ENCODE data around the gene LRRC56. TPM values are rescaled to one million over a fixed set of nuclear protein-coding genes. Genes with fewer than 3 reads are reported as not detected.

Gene LRRC56
- total and polyA plus RNA-seq, 2 of the 13 experiments (the other 11 are each of a cell fraction or from before 2014, with no cell fraction given) = 0.11 to 0.29 TPM

DNA sequence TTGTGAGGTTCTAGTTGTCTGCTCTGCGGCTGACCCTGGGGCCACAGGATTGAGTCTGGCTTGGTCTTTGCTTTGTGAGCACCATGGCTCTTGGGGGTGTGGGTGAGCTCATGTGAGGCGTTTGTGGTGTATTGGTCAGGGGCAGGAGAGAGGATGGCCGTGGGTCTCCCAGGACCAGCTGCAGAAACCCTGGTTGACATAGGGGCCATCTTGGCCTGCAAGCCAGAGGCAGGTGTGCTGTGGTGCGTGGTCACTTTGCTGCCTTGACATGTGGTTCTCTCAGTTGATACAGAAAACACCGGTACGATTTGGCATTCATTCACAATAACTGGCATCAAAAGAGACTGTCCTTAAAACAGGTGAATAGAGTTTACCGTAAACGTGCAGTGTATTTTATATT, 50.2 kb downstream of the LRRC56 start (continued):
- TF ChIP-seq ZNF776 (CRISPR knock-in tag; IDR thresholded peaks at IDR 0.05) = 0 out of 2 replicates have a peak, but pooled peaks have one; percentile 21
- TF ChIP-seq, protein P1, sequence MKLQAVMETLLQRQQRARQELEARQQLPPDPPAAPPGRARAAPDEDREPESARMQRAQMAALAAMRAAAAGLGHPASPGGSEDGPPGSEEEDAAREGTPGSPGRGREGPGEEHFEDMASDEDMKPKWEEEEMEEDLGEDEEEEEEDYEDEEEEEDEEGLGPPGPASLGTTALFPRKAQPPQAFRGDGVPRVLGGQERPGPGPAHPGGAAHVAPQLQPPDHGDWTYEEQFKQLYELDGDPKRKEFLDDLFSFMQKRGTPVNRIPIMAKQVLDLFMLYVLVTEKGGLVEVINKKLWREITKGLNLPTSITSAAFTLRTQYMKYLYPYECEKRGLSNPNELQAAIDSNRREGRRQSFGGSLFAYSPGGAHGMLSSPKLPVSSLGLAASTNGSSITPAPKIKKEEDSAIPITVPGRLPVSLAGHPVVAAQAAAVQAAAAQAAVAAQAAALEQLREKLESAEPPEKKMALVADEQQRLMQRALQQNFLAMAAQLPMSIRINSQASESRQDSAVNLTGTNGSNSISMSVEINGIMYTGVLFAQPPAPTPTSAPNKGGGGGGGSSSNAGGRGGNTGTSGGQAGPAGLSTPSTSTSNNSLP (IDR thresholded peaks at IDR 0.05; ENCODE audit: low read depth, low read length) = no peak
- no peak for TF ChIP-seq ZBTB42 (CRISPR knock-in tag; IDR thresholded peaks at IDR 0.05)
- TF ChIP-seq, protein P2, sequence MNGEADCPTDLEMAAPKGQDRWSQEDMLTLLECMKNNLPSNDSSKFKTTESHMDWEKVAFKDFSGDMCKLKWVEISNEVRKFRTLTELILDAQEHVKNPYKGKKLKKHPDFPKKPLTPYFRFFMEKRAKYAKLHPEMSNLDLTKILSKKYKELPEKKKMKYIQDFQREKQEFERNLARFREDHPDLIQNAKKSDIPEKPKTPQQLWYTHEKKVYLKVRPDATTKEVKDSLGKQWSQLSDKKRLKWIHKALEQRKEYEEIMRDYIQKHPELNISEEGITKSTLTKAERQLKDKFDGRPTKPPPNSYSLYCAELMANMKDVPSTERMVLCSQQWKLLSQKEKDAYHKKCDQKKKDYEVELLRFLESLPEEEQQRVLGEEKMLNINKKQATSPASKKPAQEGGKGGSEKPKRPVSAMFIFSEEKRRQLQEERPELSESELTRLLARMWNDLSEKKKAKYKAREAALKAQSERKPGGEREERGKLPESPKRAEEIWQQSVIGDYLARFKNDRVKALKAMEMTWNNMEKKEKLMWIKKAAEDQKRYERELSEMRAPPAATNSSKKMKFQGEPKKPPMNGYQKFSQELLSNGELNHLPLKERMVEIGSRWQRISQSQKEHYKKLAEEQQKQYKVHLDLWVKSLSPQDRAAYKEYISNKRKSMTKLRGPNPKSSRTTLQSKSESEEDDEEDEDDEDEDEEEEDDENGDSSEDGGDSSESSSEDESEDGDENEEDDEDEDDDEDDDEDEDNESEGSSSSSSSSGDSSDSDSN (CRISPR knock-in tag; IDR thresholded peaks at IDR 0.05) = no peak
- no peak for TF ChIP-seq ZFP90 (CRISPR knock-in tag; IDR thresholded peaks at IDR 0.05; ENCODE audit: borderline replicate concordance)
- TF ChIP-seq, protein P3, sequence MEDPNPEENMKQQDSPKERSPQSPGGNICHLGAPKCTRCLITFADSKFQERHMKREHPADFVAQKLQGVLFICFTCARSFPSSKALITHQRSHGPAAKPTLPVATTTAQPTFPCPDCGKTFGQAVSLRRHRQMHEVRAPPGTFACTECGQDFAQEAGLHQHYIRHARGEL (CRISPR knock-in tag; IDR thresholded peaks at IDR 0.05) = no peak
- 0 out of 2 replicates have a peak, but pooled peaks have one; percentile 17 for TF ChIP-seq CBFB (CRISPR knock-in tag; IDR thresholded peaks at IDR 0.05)
- TF ChIP-seq ZFY (CRISPR knock-in tag; IDR thresholded peaks at IDR 0.05) = 0 out of 2 replicates have a peak, but pooled peaks have one; percentile 19
- no peak for TF ChIP-seq ZKSCAN8 (CRISPR knock-in tag; IDR thresholded peaks at IDR 0.05; ENCODE audit: borderline replicate concordance)
- no peak for TF ChIP-seq SMYD3 (CRISPR knock-in tag; IDR thresholded peaks at IDR 0.05)
- TF ChIP-seq ZNF484 (CRISPR knock-in tag; IDR thresholded peaks at IDR 0.05; ENCODE audit: borderline replicate concordance, low read depth) = no peak
- peak; percentile 14; the same call in 1 of the 2 replicates for TF ChIP-seq ATF7-NPFF (CRISPR knock-in tag; IDR thresholded peaks at IDR 0.05; ENCODE audit: low read depth)
- 0 out of 2 replicates have a peak, but pooled peaks have one; percentile 26 for TF ChIP-seq ZNF891 (CRISPR knock-in tag; IDR thresholded peaks at IDR 0.05)
- TF ChIP-seq MED13 (CRISPR knock-in tag; IDR thresholded peaks at IDR 0.05) = no peak
- TF ChIP-seq ZNF577 (CRISPR knock-in tag; IDR thresholded peaks at IDR 0.05; ENCODE audit: borderline replicate concordance, low read depth) = no peak
- TF ChIP-seq ZNF143 (CRISPR knock-in tag; IDR thresholded peaks at IDR 0.05) = peak; percentile 3; the same call in 1 of the 2 replicates
- no peak for TF ChIP-seq SOX13 (IDR thresholded peaks at IDR 0.05)
- TF ChIP-seq SOX13 (CRISPR knock-in tag; conservative IDR thresholded peaks at IDR 0.05 in 1 of 2, IDR thresholded peaks at IDR 0.05 in 1 of 2) = no peak
- no peak for TF ChIP-seq TMF1 (CRISPR knock-in tag; IDR thresholded peaks at IDR 0.05; ENCODE audit: low read depth)
- no peak for TF ChIP-seq TP53 (CRISPR knock-in tag; conservative IDR thresholded peaks at IDR 0.05)
- TF ChIP-seq ZNF709 (CRISPR knock-in tag; IDR thresholded peaks at IDR 0.05) = no peak
- TF ChIP-seq ZNF331 (CRISPR knock-in tag; IDR thresholded peaks at IDR 0.05) = no peak
- no peak for TF ChIP-seq ZNF333 (CRISPR knock-in tag; IDR thresholded peaks at IDR 0.05; ENCODE audit: borderline replicate concordance)
- TF ChIP-seq ZNF441 (CRISPR knock-in tag; IDR thresholded peaks at IDR 0.05; ENCODE audit: borderline replicate concordance) = no peak
